Esophagus squamous epithelium (tissue), 4 donors: ENCODE data around the gene CHST8.

Source experiments
- POLR2A ChIP-seq, 4 donors: fragments of 450-650 bp; IDR thresholded peaks; one replicate each; pipeline ENCODE4 v1.6.1; 2017; ENCODE audit warnings: antibody characterized with exemption in 4 of 4, mild to moderate bottlenecking in 4 of 4, moderate library complexity in 3 of 4
- TF ChIP-seq, protein P1 (sequence below), 6 experiments: fragments of 450-650 bp in 4 of 6; fragments of 200-600 bp in 2 of 6; sonication (generic) in 2 of 6; IDR thresholded peaks; one replicate each; pipeline ENCODE4 v1.5.1; 2016 to 2019; ENCODE audit warnings: antibody characterized with exemption in 6 of 6, mild to moderate bottlenecking in 4 of 6, moderate library complexity in 4 of 6

DNA sequence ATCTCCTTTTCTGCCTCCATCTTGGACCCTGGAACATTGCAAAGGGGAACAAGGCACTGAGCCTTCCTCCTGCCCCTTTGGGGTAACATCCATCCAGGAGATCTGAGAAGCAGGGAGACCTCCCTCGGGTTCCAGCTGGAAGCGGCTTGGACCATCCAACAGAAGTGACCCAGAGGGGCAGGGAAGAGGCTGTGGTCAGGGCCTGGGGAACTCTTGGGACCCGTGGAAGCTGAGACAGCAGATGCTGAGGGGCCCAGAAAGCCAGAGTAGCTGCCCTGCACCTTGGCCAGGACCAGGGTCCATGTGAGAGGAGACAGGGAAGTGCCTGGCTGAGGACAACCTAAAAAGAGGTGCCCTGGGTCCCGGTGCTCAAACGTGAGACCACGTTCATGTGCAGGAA is 153.0 kb downstream of the CHST8 start:
- TF ChIP-seq, protein P1, sequence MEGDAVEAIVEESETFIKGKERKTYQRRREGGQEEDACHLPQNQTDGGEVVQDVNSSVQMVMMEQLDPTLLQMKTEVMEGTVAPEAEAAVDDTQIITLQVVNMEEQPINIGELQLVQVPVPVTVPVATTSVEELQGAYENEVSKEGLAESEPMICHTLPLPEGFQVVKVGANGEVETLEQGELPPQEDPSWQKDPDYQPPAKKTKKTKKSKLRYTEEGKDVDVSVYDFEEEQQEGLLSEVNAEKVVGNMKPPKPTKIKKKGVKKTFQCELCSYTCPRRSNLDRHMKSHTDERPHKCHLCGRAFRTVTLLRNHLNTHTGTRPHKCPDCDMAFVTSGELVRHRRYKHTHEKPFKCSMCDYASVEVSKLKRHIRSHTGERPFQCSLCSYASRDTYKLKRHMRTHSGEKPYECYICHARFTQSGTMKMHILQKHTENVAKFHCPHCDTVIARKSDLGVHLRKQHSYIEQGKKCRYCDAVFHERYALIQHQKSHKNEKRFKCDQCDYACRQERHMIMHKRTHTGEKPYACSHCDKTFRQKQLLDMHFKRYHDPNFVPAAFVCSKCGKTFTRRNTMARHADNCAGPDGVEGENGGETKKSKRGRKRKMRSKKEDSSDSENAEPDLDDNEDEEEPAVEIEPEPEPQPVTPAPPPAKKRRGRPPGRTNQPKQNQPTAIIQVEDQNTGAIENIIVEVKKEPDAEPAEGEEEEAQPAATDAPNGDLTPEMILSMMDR (IDR thresholded peaks at IDR 0.05), result no peak
- no peak for TF ChIP-seq POLR2A (IDR thresholded peaks at IDR 0.05)
